WTC11 (cell line): ENCODE data around the gene CCDC12.
A peak's percentile ranks its signal among the peaks of the same experiment; 100 is the strongest.

Experiments used
- NFE2L1 ChIP-seq: sonication (generic); formaldehyde crosslinking; IDR thresholded peaks from 2 replicates; pipeline ENCODE4 v1.8.1; 2023; ENCODE audit warnings: missing genetic modification reagents
- OVOL2 ChIP-seq: fragments of 250-450 bp; sonication (Bioruptor Pico); IDR thresholded peaks from 2 replicates; pipeline ENCODE4 v1.9.0; 2021; ENCODE audit warnings: mild to moderate bottlenecking, borderline replicate concordance
- TF ChIP-seq, protein P1 (sequence below): fragments of 250-450 bp; sonication (Bioruptor Pico); IDR thresholded peaks from 2 replicates; pipeline ENCODE4 v1.9.0; 2021; ENCODE audit warnings: mild to moderate bottlenecking
- TF ChIP-seq, protein P2 (sequence below): fragments of 200-600 bp; IDR thresholded peaks from 2 replicates; pipeline ENCODE4 v1.8.0; 2022; ENCODE audit warnings: antibody characterized with exemption

GRCh38 chr3:46897829-46898320, 78.7 kb downstream of the CCDC12 start:
- TF ChIP-seq, protein P1, sequence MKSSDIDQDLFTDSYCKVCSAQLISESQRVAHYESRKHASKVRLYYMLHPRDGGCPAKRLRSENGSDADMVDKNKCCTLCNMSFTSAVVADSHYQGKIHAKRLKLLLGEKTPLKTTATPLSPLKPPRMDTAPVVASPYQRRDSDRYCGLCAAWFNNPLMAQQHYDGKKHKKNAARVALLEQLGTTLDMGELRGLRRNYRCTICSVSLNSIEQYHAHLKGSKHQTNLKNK (CRISPR knock-in tag): no peak
- TF ChIP-seq OVOL2 (CRISPR knock-in tag): no peak
- TF ChIP-seq, protein P2, sequence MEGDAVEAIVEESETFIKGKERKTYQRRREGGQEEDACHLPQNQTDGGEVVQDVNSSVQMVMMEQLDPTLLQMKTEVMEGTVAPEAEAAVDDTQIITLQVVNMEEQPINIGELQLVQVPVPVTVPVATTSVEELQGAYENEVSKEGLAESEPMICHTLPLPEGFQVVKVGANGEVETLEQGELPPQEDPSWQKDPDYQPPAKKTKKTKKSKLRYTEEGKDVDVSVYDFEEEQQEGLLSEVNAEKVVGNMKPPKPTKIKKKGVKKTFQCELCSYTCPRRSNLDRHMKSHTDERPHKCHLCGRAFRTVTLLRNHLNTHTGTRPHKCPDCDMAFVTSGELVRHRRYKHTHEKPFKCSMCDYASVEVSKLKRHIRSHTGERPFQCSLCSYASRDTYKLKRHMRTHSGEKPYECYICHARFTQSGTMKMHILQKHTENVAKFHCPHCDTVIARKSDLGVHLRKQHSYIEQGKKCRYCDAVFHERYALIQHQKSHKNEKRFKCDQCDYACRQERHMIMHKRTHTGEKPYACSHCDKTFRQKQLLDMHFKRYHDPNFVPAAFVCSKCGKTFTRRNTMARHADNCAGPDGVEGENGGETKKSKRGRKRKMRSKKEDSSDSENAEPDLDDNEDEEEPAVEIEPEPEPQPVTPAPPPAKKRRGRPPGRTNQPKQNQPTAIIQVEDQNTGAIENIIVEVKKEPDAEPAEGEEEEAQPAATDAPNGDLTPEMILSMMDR: 0 out of 2 replicates have a peak, but pooled peaks have one; percentile 12
- no peak for TF ChIP-seq NFE2L1 (CRISPR knock-in tag)
